Hindlimb muscle (tissue), 1 donor: ENCODE data around the gene GOSR1. TPM values are rescaled to one million over a fixed set of nuclear protein-coding genes. Genes with fewer than 3 reads are reported as not detected.
"Not testable (repeated sequence)": the region's sequence is repeated elsewhere in the genome, so short reads cannot be mapped to it uniquely, and the experiment has no call there.

Experiments used
- DNase-seq: peaks from one replicate; pipeline ENCODE4 v3.0.0-alpha.2; 2013
- polyA plus RNA-seq: library from polyadenylated mRNA; unstranded; fragments of 120-200 nt; gene quantifications from one replicate; pipeline ENCODE4 v1.2.1, GENCODE V29; 2013; ENCODE audit not compliant: insufficient read length

GOSR1 gene
- polyA plus RNA-seq, 1 donor, result 24.2 TPM

DNA sequence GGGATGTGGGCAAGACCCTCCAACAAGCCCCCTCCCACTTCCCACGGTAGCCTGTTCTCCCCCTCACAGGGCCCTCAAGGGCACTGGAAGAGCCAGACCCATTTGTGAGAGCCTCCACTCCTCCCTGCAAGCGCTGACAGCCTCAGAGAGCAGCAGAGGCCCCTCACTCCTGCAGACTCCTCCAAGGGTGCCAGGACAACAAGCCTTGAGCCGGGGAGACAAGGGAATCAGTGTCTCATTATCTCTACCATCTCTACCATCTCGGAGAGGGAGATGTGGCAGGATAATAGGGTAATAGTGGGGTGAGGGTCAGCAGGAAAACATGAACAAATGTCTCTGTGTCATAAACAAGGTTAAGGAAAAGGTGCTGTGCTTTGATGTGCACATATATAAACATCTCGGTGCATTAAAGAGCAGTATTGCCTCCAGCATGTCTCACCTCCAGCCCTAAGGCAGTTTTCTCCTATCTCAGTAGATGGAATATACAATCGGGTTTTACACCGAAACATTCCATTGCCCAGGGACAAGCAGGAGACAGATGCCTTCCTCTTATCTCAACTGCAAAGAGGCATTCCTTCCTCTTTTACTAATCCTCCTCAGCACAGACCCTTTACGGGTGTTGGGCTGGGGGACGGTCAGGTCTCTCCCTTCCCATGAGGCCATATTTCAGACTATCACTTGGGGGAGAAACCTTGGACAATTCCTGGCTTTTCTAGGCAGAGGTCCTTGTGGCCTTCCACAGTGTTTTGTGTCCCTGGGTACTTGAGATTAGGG is 86.1 kb downstream of the GOSR1 start:
- not testable (repeated sequence) for DNase-seq

DNA sequence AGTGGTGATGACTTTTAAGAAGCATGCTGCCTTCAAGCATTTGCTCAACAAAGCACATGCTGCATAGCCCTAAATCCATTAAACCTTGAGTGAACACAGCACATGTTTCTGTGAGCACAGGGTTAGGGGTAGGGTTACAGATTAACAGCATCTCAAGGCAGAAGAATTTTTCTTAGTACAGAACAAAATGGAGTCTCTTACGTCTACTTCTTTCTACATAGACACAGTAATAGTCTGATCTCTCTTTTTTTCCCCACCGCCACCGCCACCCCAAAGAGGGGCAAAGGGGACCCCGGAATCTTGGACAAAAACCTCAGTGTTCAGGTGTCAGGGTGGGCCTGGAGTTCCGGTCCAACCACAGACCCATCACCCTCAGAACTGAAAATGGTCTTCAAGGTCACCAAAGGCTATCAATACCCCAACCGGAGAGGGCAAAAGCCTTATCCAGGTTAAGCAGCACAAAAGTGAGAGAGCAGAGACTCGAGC is 86.7 kb downstream of the GOSR1 start:
- DNase-seq, result not testable (repeated sequence)

DNA sequence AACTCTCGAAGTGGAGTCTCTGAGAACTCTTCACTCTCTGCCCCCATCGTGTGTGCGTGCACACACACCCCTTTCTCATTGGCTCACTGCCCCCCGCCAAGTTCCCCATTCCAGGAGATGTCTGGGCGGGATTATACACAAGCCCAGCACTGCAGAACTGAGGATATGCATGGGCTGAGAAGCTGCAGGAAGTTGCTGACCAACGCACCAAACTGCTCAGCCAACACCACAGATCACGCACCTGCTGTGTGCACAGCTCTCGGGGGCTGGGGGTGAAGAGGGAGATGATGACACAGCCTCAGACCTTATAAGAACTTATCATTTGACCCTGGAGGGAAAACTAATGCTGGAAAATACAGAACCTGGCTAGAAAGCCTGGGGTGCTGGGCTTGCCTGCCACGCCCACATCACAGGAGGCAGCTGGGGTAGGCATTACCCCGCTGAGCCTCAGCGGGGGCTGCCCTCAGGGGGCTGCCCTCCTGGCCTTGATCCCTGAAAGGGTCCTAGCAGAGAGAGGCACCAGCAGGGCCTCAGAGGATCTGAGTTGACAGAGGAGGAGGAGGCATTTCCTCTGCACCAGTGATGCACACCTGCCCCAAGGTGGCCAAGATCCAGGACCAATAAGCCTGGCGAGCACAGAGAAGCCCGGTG is 87.3 kb downstream of the GOSR1 start:
- DNase-seq, result not testable (repeated sequence)

DNA sequence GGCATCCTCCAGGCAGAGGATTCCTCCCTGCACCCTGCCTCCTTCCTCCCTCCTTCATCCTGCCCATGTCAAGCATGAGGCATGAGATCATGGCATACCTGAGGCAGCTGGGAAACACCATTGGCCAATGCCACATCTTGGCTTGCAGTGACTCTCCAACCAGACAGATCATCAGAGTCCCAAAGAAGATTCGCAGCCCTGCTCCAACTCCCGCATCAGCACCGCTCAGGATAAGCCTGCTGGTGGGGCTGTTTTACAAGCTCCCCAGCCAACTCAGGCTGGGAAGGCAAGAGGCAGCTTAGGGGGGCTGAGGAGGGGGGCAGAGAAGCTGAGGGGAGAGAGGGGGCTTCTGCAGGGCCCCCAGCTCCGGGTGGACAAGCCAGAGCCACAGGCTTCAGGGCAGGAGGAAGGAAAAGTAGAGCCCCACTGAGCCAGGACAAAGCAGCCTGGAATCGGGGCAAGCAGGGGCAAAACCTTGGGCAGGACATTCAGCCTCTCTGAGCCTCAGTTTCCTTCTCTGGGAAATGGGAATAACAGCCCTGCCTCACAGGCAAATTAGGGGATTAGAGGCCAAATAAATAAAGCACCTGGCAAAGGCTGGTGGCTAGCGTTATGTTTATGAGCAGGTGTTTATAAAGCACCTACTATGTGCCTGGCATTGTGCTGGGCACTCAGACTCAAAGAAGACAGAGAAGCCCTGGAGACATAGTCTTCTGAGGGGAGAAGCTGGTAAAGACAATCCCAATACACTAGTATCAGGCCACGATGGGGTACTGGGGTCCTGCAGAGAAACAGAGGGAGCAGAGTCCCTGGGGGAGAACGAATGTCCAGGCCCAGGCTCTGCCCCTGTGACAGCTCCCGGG is 88.1 kb downstream of the GOSR1 start:
- DNase-seq, result no peak

DNA sequence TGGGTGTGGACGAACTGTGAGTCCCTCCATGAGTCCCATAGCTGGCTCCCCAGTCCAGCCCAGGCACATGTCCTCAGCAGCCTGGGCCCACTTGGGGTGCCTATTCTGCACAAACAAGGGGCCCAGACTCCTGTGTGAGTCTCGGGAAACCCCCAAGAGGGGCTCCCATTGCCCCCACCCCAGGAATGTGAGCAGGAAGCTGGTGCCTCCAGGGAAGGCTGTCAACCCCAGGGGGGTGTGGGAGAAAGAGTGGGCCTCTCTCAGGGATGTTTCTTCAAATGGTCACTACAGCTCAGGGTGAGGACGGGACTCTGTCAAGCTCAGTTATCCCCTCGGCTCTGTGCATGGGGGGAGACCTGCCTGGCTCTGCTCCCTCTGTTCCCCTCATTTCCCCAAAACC is 88.9 kb downstream of the GOSR1 start:
- DNase-seq, result not testable (repeated sequence)

DNA sequence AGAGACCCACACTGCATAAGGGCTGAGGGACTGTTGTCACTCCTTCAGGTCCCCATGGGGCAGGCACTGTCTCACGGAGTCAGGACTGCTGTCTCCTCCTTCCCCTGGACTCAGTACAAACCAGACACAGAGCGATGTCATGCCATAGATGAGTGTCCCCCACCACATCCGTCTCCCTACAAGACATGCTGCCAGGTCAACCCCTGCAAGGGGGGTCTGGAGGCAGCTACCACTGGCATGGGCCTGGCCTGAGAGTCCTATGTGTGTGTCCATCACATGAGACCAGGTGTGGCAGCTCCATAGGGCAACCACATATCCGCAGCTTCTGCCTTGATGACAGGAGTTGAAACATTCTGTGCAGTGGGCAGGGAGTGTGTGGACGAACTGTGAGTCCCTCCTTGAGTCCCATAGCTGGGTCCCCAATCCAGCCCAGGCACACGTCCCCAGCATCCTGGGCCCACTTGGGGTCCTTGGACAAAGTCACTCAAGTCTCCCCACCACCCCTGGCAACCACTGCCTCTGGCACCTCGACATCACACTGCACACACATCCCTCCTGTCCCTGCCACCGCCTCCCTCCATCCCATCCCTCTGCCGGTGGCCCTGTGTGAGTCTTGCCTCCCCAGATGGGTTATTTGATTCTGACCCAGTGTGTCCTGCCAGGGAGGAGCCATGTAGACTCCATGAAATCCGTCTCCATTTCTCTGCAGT is 89.5 kb downstream of the GOSR1 start:
- DNase-seq, result not testable (repeated sequence)

DNA sequence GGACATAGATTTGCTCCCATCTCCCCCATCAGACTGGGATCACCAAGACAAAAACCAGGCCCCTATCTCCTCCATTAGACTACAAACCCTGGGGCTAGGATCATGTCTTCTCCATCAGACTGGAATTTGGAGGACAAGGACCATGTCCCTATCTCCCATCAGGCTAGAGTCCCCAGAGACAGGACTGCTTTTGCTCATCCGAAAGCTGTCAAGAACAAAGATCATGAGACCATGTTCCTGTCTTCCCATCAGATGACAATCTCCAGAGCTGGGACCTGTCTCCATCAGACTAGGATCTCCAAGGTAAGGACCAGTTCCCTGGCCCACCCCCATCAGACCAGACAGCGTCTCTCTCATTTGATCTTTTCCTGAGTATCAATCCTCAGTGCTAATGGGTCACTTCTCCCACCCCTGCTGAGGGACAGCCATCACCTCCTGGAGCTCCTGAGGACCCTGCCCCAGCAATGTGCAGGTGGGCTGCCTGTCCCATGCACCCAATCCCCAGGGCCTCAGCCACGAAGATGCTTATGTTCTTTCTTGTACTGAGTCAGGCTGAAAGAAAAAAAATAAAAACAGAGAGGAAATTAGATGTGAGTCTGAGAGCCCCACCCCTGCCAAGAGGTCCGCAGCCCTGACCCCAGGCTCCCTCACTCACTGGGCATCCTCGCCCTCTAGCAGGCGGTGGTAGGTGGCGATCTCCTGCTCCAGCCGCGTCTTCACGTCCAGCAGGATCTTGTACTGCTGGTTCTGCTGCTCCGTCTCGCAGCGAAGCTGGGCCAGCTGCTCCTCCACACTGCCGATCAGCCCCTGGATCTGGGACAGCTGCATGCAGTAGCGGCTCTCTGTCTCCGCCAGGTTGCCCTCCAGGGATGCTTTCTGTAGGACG is 90.3 kb downstream of the GOSR1 start:
- DNase-seq, result no peak

DNA sequence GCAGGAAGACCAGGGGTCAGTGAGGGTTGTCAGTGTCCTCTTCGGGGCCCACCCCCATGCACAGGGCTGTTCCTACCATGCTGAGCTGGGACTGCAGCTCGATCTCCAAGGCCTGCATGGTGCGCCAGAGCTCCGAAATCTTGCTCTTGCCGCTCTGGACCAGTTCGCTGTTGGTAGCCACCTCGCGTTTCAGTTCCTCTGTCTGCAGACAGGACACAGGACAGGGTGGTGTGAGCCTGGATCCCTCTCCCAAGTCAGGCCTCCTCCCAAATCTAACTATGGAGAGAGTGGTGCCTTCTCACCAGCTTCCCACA is 90.9 kb downstream of the GOSR1 start:
- no peak for DNase-seq

DNA sequence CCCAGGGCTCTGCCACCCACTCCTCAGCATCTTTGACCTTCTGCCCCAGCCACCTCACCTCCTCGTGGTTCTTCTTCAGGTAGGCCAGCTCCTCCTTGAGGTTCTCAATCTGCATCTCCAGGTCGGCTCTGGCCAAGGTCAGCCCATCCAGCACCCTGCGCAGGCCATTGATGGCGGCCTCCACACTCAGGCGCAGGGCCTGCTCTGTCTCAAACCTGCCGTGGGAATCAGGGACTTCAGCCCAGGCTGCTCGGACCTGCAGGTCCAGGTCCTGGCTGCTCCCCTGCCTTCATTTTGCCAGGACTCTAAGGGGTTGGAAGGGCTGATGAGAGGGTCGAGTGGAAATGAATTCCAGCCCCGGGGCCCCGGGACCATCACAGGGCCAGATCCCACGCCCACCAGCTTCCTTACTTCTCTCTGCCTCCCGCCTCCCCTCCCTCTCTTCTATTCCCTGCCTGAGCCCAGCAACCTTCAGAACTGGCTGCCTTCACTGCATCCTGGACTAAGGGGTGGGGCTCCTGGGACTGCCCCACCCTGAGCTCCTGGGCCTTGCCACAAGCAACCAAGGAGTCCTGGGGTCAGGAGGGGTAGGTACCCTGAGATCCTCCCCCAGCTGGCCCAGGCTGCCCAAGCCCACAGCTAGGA is 92.4 kb downstream of the GOSR1 start:
- DNase-seq, result not testable (repeated sequence)

DNA sequence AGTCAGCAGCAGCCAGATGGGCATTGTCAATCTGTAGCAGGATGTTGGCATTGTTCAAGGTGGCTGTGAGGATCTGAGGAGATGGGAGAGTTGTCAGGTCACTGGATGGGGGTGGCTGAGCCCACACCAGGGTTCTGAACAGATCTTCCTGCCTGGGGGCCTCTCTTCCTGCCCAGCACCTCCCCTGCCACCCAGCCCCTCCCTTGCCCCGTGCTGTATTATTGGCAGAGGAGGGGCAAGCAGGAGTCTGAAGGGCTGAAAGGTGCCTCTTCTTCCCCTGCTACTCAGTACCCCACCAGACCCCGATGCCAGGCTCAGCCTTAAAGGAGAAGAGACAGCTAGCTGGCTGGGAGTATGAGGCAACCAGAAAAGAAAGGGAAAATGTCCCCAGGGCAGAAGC is 93.0 kb downstream of the GOSR1 start:
- DNase-seq, result no peak

DNA sequence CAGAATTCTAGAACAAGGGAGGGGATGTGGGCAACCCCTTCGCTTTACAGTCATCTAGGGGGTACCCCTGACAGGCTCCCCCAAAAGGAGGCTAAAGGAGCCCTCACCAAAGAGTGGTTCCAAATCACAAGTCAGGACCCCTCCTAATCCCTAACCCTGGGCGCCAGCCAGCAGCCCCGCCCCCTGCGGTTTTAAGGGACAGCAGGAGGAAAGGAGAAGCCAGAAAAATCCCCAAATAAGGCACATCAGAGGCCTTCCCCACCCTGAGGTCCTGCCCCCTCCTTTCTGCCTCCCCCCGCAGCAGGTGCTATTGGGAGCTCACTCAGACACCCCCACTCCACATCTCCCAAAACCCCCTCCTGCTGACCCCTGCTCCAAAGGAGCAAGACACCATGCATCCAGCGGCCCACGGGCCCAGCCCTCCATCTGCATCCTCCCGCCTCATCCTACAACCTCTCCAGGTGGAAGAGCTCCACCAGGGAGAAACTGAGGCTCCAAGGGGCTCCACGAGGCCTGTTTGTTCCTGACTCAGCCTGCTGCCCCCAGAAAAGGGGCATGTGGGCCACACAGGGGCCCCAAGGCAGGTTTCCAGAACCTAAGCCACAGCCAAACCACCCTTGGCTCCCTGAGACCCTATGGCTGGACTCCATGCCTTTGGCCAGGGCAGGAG is 93.5 kb downstream of the GOSR1 start:
- no peak for DNase-seq

DNA sequence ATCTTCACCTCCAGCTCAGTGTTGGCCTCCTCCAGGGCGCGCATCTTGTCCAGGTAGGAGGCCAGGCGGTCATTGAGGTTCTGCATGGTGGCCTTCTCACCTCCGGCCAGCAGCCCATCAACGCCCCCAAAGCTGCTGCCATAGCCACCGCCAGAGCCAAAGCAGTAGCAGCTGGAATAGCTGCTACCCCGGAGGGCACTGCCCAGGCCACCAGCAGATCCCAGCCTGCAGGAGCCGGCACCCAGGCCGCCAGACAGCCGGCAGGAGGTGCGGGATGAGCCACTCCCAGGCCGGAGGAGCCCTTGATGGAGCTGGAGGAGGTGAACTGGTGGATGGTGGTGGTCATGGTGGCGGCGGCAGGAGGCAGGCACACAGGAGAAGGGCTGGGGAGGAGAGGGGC is 94.2 kb downstream of the GOSR1 start:
- DNase-seq, result not testable (repeated sequence)

DNA sequence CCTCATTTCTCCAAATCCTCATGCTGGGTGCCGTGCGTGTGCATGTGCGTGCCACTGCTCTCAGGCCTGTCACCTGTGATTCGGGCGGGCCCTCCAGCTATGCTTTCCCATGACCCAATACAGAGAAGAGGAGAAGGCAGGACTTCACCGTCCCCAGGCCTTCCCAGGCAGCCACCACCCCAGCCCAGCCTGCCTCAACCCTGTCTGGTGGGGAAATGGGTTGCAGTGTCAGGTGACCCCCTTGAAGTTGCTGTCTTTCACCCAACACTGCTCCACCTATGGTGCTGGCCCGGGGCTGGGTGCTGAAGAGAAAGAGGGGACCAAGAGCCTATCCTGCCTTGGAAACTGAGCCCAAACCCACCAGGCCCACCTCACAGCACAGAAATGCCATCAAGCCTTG is 94.7 kb downstream of the GOSR1 start:
- DNase-seq, result no peak

DNA sequence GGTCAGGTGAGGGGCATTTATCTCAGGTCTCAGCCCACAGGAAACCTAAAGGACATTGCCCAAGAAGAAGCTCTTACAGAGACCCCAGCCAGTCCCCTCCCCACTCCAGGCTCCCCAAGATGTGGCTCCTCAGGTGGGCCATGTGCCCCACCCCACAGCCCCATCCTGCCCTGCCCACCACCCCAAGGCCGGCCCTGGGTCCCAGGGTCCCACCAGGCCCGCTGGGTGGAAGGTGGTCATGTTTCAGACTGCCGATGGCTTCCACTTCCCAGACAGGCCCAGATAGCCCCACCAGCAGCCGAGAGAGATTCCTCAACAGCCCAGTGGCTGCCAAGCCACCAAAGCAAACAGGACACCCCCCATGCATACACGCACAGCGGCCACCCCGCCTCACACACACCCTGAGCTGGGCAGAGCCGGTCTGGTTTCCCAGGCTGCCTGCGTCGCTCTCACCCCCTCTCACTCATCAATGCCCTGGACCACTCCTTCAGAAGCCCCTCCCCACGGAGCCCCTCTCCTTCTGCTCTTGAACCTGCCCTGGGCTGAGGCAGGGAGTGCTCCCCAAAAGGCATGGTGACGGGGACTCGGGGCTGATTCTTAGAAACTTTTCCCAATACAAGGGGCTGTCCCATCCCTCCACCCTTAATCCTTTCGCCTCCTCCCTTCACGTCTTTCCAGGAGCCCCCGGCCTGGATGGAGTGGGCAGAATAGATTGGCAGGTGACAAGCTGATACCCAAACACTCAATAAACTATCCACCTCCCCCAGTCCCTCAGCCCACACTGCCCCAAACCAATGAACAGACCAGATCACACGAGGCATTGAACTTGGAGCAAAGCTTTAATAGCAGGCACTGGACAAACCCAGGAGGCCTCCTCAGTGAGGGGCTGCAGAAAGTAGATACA is 95.7 kb downstream of the GOSR1 start:
- not testable (repeated sequence) for DNase-seq

DNA sequence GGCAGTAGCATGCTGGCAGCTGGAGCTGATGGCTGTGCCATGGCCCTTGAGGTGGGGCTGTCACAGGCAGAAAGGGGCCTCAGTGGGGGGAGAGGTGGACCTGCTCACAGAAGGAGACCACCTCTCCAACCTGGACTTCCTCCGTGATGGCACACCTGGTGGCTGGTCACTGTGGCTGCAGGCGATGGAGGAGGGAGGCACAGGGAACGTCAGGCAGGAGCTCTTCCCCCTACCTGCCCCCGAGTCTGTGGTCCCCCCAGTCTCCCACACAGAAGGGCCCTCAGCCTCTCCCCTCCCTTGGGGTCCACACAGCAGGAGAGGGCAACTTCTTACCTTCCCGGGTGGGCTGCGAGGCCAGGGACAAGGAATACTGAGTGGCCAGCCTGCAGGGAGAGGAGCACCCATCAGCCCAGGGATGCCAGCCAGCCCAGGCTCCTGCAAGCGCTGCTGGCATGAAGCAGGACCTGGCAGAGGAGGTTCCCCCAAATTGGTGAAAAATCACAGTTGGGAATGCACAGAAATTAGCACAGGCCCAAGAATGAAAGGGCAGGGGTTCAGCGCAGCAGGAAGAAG is 96.5 kb downstream of the GOSR1 start:
- no peak for DNase-seq

DNA sequence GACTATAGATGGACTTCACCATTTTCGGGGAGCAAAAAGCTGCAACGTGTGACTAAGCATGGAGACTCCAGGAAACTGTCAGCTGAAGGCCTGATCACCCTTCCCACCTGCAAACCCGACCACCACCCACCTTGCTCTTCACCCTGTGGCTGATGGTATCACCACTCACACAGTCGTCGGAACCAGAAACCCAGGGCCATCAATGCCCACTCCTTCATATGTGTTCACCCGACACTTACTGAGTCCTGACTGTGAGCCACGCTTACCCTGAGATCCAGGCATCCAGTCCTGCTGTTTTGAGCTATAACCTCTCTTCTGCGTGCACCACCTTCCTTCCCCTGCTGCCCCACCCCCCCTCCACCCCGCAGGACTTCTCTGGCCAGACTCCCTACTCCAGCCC is 97.1 kb downstream of the GOSR1 start:
- not testable (repeated sequence) for DNase-seq

DNA sequence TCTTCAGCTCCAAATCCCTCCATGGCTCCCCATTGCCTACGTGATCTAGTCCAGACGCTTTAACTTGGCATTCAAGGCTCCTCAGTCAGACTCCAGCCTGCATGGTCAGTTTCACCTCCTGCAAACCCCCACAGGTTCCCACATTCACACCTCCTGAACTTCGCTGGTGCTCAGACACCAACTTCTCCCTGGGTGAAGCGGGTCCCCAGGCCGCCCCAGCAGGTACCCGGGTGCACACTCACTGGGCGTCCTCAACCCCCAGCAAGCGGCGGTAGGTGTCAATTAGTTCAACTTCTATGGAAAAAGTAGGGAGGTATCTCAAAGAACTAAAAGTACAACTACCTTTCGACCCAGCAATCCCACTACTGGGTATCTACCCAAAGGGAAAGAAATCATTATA is 97.6 kb downstream of the GOSR1 start:
- not testable (repeated sequence) for DNase-seq

DNA sequence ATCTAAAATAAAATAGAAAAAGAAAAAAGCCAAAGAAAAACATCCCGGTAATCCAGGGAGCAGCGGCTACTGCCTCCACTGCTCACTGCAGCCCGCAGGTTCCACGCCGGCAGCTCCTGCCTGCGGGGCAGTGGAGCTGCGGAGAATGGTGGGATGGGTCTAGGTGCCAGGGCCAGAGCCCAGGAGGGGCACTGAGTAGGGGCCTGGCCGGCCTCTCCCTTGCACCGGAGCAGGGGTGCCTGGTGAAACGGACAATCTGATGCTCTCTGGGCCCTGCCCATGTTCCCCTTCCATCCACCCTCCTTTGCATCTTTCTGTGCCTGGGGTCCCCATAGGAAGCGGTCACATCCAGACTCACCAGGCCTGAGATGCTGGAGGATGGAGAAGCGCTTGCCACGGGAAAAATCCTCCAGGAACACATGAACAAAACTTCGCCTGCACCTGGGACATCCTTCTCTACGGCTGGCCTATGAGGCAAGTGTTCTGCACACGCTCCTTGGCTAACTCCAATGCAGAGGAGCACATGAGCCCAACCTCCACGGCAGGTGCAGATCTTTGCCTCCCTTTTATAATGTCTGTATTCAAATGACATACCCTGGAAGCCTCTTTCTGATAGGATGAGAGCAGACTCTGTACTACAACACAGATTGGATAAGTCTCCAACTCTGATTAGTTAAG is 98.6 kb downstream of the GOSR1 start:
- DNase-seq, result not testable (repeated sequence)
